ENCODE results near the gene PBLD.

The PBLD gene

DNA sequence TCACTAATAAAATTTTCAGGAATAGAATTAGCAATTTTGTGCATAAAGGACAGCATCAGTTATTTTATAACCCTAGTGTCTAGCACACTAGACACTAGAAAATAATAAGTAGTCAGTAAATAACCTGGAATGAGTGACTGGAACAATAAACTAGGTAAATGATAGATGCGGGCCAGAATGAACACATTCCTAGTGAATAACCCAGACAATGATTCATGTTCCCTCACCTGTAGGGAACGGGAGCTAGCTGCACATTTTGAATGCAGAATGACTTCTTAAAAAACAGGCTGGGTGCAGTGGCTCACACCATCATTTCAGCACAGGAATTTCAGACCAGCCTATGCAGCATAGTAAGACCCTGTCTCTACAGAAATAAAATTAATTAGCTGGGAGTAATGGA lies 97.6 kb downstream of the PBLD start:
- DNase-seq (ENCODE audit: low spot score): no peak

DNA sequence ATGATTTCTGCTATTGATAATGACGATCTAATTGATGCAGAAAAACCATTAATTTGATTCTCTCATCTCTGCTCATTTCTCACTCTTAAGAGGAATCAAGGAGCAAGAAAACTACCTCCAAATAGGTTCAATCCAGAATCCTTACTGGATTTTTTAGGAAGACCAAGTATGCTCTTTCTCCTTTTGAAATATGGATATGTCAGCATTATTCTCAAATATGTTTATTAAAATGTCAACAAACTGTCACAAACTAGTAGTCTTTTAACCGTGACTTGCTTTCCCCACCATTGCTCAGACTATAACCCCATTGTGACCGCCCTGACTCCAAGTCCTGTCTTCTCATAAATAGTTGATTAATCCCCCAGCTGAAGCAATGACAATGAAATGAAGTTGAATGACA lies 99.7 kb downstream of the PBLD start:
- no peak for DNase-seq (ENCODE audit: low spot score)

Measured in HuH-7.5 (cell line).